HepG2 (cell line): Measurements from ENCODE around the gene ACADVL. TPM values are rescaled to one million over a fixed set of nuclear protein-coding genes. Genes with fewer than 3 reads are reported as not detected.

Experiments
- ARNTL ChIP-seq: sonication (generic); formaldehyde crosslinking; IDR thresholded peaks from 2 replicates; pipeline ENCODE4 v1.4.0; 2020; ENCODE audit warnings: mild to moderate bottlenecking, missing genetic modification reagents
- CHD4 ChIP-seq: fragments of 200-600 bp; sonication (generic); IDR thresholded peaks from 2 replicates; pipeline ENCODE4 v1.7.0; 2017; ENCODE audit warnings: mild to moderate bottlenecking, low read length, borderline replicate concordance
- ETV5 ChIP-seq: IDR thresholded peaks from 2 replicates; pipeline ENCODE4 v1.6.1; 2018; ENCODE audit warnings: missing biosample characterization, missing genetic modification reagents, inconsistent platforms, borderline replicate concordance
- HNRNPH1 ChIP-seq: fragments of 200-400 bp; formaldehyde crosslinking; optimal IDR thresholded peaks from 2 replicates; pipeline ENCODE3; 2017; ENCODE audit warnings: mild to moderate bottlenecking, low read depth, low read length
- MED8 ChIP-seq: sonication (generic); formaldehyde crosslinking; IDR thresholded peaks from 2 replicates; pipeline ENCODE4 v1.8.1; 2023; ENCODE audit warnings: mild to moderate bottlenecking, missing genetic modification reagents; ENCODE audit not compliant: insufficient replicate concordance
- PRDM10 ChIP-seq: sonication (generic); formaldehyde crosslinking; IDR thresholded peaks from 2 replicates; pipeline ENCODE4 v1.4.0; 2020; ENCODE audit warnings: low read depth, missing genetic modification reagents
- SKI ChIP-seq: fragments of 450-650 bp; IDR thresholded peaks from one replicate; pipeline ENCODE4 v1.6.1; 2018; ENCODE audit warnings: mild to moderate bottlenecking; ENCODE audit not compliant: partially characterized antibody
- SNAPC4 ChIP-seq: sonication (generic); formaldehyde crosslinking; IDR thresholded peaks from 2 replicates; pipeline ENCODE4 v1.4.0; 2020; ENCODE audit warnings: mild to moderate bottlenecking, missing genetic modification reagents
- ZNF160 ChIP-seq: sonication (generic); formaldehyde crosslinking; IDR thresholded peaks from 2 replicates; pipeline ENCODE4 v1.8.0; 2022; ENCODE audit warnings: mild to moderate bottlenecking, inconsistent platforms, missing genetic modification reagents
- ZNF576 ChIP-seq: sonication (generic); formaldehyde crosslinking; IDR thresholded peaks from 2 replicates; pipeline ENCODE4 v1.4.0; 2020; ENCODE audit warnings: mild to moderate bottlenecking, missing genetic modification reagents
- polyA plus RNA-seq, 8 experiments: library from polyadenylated mRNA; depleted of rRNA in 3 of 8; stranded (reverse) in 7 of 8; unstranded in 1 of 8; fragments of >200 nt; fragmentation: Illumina TruSeq in 4 of 8; extraction: Trizol in 4 of 8; gene quantifications; 2 replicates each; pipeline versions ENCODE4 v1.2.1 to v1.2.3, GENCODE V29; 2011 to 2016; ENCODE audit warnings: low read depth in 4 of 8, missing spikeins in 1 of 8, mixed read lengths in 1 of 8; ENCODE audit not compliant: insufficient read depth in 1 of 8
- total RNA-seq, 5 experiments: library from RNA; depleted of rRNA; stranded (reverse); fragments of >200 nt; fragmentation: Illumina TruSeq; extraction: Trizol; gene quantifications; 2 replicates each; pipeline ENCODE4 v1.2.3, GENCODE V29; 2016; ENCODE audit warnings: low read depth in 1 of 5
- TF ChIP-seq, protein P1 (sequence below): sonication (generic); formaldehyde crosslinking; IDR thresholded peaks from 2 replicates; pipeline ENCODE4 v1.9.0; 2021; ENCODE audit warnings: mild to moderate bottlenecking, missing genetic modification reagents

The ACADVL gene
- total and polyA plus RNA-seq, 2 of the 13 experiments (the other 11 are each of a cell fraction or from before 2014, with no cell fraction given), result 219 to 412 TPM

- TF ChIP-seq PRDM10 (CRISPR knock-in tag) (peak; percentile 89), ZNF576 (CRISPR knock-in tag) (no peak), SKI (no peak), HNRNPH1 (no peak), ETV5 (CRISPR knock-in tag) (peak; percentile 82), CHD4 (no peak), ARNTL (CRISPR knock-in tag) (0 out of 2 replicates have a peak, but pooled peaks have one; percentile 26), MED8 (CRISPR knock-in tag) (no peak), ZNF160 (CRISPR knock-in tag) (no peak; the same call in 1 of the 2 replicates), SNAPC4 (no peak)
- TF ChIP-seq, protein P1, sequence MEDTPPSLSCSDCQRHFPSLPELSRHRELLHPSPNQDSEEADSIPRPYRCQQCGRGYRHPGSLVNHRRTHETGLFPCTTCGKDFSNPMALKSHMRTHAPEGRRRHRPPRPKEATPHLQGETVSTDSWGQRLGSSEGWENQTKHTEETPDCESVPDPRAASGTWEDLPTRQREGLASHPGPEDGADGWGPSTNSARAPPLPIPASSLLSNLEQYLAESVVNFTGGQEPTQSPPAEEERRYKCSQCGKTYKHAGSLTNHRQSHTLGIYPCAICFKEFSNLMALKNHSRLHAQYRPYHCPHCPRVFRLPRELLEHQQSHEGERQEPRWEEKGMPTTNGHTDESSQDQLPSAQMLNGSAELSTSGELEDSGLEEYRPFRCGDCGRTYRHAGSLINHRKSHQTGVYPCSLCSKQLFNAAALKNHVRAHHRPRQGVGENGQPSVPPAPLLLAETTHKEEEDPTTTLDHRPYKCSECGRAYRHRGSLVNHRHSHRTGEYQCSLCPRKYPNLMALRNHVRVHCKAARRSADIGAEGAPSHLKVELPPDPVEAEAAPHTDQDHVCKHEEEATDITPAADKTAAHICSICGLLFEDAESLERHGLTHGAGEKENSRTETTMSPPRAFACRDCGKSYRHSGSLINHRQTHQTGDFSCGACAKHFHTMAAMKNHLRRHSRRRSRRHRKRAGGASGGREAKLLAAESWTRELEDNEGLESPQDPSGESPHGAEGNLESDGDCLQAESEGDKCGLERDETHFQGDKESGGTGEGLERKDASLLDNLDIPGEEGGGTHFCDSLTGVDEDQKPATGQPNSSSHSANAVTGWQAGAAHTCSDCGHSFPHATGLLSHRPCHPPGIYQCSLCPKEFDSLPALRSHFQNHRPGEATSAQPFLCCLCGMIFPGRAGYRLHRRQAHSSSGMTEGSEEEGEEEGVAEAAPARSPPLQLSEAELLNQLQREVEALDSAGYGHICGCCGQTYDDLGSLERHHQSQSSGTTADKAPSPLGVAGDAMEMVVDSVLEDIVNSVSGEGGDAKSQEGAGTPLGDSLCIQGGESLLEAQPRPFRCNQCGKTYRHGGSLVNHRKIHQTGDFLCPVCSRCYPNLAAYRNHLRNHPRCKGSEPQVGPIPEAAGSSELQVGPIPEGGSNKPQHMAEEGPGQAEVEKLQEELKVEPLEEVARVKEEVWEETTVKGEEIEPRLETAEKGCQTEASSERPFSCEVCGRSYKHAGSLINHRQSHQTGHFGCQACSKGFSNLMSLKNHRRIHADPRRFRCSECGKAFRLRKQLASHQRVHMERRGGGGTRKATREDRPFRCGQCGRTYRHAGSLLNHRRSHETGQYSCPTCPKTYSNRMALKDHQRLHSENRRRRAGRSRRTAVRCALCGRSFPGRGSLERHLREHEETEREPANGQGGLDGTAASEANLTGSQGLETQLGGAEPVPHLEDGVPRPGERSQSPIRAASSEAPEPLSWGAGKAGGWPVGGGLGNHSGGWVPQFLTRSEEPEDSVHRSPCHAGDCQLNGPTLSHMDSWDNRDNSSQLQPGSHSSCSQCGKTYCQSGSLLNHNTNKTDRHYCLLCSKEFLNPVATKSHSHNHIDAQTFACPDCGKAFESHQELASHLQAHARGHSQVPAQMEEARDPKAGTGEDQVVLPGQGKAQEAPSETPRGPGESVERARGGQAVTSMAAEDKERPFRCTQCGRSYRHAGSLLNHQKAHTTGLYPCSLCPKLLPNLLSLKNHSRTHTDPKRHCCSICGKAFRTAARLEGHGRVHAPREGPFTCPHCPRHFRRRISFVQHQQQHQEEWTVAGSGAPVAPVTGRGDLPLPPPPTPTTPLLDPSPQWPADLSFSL (CRISPR knock-in tag), result no peak
Measured at GRCh38 chr17:7239091-7240027, 19.6 kb downstream of the ACADVL start, which contains the start of gene PHF23 (continued).
